TTC549 (cell line): ENCODE measurements around the gene CCT5.
"Not testable (repeated sequence)": the region's sequence is repeated elsewhere in the genome, so short reads cannot be mapped to it uniquely, and the experiment has no call there.

Source experiments
- FAIRE-seq: peaks from 2 replicates; lab custom pipeline; 2012; peaks lifted over from hg19 to GRCh38; lab: Jason Lieb, UNC

CCT5 gene

DNA sequence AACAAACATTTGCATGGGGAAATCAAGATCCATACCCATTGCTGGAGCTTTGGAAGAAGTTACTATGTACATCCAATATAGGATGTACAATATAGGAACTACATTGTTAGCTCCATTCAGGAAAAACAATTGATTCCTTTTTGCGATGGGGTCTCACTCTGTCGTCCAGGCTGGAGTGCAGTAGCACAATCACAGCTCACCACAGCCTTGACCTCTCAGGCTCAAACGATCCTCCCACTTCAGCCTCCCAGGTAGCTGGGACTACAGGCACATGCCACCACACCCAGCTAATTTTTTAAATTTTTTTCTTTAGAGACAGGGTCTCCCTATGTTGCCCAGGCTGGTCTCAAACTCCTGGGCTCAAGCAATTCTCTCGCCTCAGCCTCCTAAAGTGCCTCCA is 2.9 kb upstream of the CCT5 start:
- not testable (repeated sequence) for FAIRE-seq

DNA sequence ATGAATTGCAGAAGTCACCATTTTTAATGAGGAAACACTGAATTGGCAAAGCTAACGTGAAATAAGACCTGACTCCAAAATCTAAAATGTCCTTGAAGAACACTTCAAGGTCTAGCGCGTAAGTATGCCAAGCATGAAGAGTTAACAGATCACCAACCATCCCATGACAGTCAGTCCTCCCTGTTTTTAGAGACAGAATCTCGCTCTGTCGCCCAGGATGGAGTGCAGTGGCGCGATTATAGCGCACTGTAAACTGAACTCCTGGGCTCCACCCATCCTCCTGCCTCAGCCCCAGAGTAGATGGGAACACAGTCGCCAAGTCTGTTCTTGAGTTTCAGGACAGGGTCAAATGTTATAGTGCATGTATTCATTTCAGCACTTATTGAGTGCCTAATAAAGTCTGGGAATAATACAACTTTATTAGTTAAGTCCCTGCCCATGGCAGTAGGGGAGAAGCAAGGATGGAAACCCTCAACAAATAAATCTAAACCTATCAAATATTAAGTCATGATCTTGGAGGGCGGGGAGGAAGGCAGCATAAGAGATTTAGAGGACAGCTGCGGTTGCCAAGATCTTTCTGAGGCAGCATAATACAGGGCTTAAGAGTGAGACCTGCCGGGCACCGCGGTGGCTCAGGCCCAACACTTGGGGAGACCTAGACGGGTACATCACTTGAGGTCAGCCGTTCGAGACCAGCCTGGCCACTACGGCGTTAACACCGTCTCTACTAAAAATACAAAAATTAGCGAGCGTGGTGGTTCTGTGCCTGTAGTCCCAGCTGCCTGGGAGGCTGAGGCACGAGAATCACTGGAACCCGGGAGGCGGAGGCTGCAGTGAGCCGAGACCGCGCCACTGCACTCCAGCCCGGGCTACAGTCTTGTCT is 1.5 kb upstream of the CCT5 start:
- FAIRE-seq, result no peak

DNA sequence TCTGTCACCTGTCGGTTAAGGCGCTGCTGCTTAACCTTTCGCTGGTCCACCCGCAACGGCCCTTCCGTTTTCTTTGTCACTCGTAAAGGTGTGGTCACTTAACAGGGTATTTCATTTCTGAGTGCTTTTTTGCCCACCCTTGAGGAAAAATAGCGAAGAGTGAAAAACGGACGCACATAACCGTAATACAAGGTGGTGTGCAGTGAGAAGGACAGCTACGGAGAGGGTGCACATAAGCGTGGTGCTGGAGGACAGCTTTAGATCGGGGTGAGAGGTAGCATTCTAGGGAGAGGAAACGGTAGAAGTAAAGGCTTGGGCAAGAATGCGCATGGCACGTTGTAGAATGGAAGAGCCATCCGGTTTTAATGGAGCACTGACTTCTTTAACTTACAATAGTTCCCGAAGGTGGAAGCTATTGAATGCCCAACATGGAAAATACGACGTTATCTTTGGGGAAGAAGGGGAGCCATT is 761 bp downstream of the CCT5 start:
- FAIRE-seq, result no peak

DNA sequence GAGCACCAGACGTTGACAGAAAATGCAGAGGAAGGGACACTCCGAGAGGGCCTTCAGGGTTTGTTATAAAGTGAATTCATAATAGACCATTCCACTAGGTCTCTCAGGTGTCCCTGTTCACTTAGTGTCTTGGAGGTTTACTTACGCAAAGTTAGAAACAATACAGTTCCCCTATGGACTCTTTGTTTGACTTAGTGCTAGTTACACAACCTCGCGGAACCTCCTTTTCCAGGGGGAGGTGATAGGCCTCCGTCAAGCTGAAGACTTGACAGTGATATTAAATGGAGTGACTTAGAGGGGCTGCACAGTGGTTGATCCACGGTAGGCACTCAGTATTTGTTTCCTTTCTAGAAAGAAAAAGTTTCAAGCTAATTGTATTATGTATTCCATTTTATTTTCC is 1.3 kb downstream of the CCT5 start:
- no peak for FAIRE-seq

DNA sequence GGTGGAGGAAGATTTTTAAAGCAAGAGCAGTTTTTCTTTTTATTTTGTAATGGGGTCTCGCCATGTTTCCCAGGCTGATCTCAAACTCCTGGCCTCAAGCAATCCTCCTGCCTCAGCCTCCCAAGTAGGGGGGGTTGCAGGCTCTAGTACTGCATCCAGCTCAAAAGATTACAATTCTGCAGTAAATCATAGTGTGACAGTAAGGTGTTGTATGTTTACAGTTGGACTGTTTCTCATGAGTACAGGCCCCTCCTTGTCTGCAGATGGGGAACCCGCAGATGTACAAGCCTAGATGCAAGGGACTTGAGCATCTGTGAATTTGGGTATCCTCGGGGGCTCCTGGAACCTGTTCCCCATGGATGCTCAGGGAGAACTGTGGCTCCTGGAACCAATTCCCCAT is 3.3 kb downstream of the CCT5 start:
- no peak for FAIRE-seq

DNA sequence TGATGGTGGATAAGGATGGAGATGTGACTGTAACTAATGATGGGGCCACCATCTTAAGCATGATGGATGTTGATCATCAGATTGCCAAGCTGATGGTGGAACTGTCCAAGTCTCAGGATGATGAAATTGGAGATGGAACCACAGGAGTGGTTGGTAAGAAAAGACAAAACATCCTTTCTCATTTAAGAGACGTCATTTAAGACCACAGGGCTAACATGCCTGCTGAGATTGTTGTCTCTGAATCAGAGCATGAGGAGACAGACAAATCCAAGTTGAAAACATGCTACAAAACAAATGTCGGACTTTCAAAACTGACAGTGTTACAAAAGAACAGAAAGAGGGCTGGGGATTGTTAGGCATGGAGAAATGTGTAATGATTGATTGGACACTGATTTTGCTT is 4.6 kb downstream of the CCT5 start:
- no peak for FAIRE-seq

DNA sequence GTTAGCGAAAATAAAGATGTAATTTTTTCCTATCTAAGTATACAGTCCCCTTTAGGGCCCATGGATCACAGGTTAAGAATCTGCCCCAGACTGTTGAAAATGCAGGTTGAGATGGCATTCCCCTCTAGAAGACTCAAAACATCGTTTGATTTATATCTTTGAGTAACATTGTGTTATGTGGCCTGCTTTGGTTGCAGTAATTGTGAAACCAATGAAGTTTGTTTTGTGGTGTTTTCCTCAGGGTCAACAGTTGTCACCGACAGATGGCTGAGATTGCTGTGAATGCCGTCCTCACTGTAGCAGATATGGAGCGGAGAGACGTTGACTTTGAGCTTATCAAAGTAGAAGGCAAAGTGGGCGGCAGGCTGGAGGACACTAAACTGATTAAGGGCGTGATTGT is 7.8 kb downstream of the CCT5 start:
- no peak for FAIRE-seq

DNA sequence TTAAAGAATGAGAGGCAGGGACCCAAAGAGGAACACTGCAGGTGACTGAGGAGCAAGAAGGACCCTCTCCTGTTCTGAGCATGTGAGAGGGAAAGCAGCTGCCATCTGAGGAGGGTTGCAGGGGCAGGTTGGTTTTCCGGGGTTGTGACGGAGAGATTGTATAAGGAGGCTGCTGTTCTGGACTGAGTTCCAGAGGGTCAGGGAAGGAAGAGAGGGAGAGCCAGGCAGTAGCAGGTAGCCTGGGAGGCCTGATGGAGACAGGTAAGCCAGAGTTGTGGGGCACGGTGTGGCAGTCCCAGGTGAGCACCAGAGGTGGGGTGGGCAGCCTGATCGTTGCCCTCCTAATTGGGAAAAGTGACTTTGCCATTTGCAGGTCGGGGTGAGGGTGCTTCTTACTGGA is 9.8 kb downstream of the CCT5 start:
- no peak for FAIRE-seq

DNA sequence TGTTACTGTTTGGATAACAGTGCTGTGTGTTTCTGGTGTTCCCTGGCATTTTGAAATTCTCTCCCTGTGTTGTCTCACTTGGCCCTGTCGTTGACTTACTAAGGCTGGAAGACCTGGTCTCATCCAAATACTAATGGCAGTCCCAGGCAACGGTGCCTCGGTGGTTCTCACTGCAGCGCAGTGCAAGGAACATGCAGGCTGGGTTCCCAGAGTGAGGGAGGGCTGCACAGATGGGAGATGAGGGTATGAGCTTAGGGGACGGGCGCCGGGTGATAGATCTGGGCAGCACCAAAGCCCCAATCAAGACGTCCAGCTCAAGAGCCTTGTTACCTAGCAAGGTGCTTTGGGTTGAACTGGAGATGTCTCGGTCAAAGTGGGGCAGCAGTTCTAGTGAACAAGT is 11.0 kb downstream of the CCT5 start:
- FAIRE-seq, result no peak

DNA sequence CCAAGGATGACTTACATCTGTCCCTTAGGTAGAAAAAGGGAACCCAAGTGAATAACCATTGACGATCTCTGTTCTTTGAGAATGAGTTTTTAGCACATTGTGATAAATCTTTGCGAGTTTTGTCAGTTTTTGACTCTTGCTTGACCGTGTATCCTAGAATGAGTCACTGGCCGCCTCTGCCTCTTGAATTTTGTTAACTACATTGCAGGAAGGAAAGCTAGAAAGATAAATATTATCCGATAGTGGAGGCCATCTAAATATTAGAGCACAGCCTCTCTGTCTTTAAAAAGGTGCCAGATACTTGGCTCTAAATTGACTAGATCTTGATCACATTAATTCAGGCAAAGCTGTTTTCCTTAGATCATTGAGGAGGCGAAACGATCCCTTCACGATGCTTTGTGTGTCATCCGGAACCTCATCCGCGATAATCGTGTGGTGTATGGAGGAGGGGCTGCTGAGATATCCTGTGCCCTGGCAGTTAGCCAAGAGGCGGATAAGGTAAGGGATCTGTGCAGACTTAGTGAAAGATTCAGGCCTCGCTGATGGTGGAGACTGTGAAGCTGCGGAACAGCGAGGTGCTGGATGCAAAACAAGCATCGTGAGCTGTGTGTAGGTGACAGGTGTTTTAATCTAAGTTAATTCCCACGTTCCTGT is 12.2 kb downstream of the CCT5 start:
- no peak for FAIRE-seq

DNA sequence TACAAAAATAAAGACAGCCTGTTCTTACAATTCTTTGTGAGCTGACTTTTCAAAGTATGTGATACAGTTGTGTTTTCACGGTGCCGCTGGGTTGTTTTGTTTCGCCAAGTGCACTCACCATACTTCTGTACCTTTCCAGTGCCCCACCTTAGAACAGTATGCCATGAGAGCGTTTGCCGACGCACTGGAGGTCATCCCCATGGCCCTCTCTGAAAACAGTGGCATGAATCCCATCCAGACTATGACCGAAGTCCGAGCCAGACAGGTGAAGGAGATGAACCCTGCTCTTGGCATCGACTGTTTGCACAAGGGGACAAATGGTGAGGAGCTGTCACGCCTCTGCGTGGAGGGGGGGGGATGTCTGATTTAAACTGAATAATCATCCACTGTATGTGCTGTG is 12.9 kb downstream of the CCT5 start:
- FAIRE-seq, result no peak

DNA sequence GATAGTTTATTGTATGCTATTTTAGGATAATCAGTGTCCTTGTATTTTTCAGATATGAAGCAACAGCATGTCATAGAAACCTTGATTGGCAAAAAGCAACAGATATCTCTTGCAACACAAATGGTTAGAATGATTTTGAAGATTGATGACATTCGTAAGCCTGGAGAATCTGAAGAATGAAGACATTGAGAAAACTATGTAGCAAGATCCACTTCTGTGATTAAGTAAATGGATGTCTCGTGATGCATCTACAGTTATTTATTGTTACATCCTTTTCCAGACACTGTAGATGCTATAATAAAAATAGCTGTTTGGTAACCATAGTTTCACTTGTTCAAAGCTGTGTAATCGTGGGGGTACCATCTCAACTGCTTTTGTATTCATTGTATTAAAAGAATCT is 14.5 kb downstream of the CCT5 start:
- no peak for FAIRE-seq

DNA sequence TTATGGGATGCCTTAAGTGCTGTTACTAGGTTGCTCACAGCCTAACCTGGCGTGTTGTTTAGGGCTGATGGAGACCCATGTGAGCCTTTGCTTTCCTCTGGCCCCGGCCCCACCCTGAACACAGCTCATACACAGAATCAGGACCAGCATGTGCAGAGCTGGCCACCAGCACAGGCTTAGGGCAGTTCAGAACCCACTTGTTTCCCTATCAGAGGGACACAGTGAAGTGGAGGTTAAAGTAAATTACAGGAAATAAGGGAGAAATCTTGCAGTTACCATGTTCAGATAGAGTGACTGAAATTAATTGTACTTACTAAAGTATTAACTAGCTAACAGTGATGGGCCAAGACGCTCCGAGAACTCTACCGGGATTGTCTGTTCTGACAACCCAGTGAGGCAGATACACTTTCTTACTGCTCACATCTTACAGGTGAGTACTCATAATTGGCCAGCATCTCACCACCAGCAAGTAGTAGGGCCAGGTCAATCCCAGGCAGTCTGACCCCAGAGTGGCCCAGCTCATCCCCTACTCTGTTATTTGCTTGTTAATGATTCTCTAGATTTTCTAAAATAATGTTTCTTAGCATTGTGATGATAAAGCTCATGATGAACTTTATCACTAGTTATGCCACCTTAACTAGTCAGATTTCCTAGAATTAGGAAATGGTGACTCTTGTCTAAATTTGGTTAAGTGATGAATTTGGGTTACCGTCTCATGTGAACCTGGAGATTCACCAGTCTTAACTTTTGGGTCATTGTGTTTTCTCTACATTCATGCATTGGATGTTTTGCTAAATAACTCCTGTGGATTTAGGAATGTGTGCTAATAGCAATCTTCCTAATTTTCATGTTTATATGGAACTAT is 15.4 kb downstream of the CCT5 start:
- FAIRE-seq, result no peak

DNA sequence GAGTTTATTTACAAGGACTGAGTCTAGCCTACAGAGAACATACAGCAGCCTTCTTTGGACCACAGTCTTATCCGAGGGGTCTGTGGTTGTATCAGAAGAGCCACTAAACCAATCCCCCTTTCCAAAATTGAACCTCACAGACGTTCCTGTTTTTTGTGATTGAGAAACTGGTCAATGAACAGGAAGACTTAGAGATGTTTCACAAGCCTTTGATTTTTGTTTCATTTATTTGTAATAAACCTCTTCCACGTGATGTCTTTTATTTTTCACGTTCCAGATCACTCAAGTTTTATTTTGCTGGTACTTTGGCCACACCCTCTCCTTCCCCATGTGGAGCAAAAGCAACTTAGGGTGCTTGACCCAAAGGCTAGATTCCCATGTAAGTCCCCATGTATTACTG is 16.1 kb downstream of the CCT5 start:
- FAIRE-seq, result no peak

DNA sequence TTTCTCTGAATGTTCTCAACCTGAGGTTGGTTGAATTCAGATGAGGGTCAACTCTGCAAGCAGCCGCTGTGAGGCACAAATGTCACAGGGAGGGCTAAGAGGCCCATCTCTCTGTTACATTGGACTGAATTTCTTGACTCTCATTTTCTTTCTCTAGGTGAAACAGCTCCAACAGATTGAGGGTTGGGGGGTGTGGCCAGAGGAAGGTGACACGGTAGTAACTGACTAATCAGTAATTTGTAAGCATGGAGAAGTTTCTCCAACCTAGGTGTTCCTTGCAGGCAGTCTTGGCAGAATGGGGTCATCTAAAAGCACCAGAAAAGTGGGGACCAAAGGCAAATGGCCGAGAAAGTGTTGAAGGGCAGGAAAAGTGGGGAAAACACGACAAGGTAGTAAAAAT is 16.8 kb downstream of the CCT5 start:
- FAIRE-seq, result no peak

DNA sequence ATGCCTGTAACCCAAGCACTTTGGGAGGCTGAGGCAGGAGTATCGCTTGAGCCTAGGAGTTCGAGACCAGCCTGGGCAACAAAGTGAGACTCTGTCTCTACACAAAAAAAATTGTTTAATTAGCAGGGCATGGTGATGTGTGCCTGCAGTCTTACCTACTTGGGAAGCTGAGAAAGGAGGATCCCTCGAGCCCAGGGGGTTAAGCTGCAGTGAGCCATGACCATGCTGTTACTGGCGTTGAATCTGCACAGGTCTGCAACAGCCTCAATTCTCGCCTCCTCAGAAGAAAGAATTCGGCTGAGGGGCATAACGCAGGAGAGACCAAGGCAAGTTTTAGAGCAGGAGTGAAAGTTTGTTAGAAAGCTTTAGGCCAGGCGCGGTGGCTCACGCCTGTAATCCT is 18.0 kb downstream of the CCT5 start:
- no peak for FAIRE-seq

DNA sequence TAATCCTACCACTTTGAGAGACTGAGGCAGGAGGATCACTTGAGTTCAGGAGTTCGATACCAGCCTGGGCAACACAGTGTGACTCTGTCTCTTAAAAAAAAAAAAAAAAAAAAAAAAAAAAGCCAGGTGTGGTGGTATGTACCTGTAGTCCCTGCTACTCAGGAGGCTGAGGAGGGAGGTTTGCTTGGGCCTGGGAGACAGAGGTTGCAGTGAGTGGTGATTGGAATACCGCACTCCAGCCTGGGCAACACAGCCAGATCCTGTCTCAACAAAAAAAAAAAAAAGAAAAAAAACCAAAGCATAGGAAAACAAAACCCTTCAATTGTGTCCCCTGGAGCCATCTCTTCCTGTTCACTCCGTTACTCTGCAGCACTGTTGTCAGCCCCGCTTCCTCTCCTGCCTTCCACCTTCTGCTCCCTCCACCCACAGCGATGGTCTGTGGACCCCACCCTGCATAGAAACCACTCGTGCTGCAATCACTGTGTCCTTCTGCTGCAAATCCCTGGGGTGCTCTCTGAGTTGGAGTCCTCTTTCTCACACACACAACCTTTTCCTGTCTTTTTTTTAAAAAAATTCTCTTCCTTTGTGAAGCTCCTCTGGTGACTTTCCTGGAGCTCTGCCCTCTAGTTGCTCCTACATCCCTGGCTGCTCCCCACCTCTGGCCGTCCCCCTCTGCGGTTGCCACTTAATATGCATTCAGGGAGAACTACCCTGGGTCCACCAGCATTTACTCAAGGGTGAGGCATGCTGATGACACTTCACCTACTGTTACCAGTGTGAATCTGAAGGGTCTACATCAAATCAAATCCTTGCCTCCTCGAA is 22.2 kb downstream of the CCT5 start:
- no peak for FAIRE-seq

DNA sequence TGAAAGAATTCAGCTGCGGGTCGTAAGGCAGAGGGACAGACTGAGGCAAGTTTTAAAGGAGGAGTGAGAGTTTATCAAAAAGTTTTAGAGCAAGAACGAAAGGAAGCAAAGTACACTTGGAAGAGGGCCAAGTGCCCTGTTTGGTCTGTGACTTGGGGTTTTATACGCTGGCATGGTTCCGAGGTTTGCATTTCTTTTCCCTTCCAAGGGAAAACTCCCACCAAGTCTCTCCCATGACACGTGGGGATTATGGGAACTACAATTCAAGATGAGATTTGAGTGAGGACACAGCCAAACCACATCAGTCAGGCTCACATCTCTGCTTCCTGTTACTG is 22.8 kb downstream of the CCT5 start:
- not testable (repeated sequence) for FAIRE-seq

DNA sequence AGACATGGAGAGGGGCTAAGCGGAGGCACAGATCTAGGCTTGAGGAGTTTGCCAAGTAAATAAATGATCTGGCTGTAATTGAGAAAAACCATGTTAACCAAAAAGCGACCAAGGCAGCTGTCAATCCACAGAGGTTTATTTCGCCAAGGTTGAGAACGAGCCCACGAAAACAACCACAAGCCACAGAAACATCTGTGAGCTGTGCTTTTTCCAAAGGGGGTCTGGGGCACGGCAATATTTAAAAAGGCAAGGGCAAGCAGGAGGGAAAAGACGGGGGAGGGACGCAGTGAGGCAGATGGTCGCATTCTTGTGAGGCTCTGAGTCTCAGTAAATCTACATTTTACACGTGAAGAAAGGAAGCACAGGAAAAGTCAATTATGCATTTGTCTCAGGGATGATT is 25.4 kb downstream of the CCT5 start:
- no peak for FAIRE-seq

DNA sequence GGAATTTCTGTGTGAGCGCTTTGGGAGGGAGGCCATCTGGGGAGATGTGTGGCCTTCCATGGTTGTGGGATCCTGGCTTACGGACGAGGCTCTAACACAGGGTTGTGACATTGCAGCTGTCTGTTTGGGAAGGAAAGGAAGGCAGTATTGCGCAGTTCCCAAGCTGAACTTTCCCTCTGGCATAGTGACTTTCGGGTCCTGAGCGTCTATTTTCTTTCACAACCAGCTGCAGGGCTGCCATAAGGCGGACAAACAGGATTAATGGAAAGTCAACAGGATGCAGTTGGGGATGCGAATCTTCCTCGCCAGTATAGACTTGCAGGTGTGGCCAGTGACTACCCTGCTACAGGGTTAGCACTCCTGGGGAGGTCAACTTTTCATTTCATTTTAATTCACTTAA is 25.9 kb downstream of the CCT5 start:
- FAIRE-seq, result no peak

DNA sequence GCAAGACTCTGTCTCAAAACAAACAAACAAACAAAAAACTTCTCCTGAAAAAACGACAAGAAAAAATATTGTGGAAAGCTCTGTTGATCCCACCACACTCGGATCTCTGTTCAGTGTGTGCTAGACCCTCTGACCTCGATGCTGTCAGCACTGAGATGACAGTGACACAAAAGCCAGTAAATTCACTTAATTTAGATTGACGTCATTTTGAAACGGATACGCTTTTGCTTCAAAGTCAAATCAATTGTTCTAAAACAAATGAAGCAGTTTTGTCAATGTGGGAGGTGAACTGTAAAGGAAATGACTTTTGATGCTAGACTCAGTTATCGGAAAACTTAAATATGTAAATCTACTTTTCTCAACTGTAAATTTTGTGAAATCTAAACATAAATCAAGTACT is 26.6 kb downstream of the CCT5 start:
- FAIRE-seq, result no peak
